GM18526 (cell line): ENCODE data around the gene LINGO1.

Source experiments
- POLR2A ChIP-seq: IDR thresholded peaks from 3 replicates; pipeline ENCODE4 v1.6.1; 2011; ENCODE audit not compliant: insufficient read length; ENCODE audit errors: extremely low read depth

LINGO1 gene, protein sequence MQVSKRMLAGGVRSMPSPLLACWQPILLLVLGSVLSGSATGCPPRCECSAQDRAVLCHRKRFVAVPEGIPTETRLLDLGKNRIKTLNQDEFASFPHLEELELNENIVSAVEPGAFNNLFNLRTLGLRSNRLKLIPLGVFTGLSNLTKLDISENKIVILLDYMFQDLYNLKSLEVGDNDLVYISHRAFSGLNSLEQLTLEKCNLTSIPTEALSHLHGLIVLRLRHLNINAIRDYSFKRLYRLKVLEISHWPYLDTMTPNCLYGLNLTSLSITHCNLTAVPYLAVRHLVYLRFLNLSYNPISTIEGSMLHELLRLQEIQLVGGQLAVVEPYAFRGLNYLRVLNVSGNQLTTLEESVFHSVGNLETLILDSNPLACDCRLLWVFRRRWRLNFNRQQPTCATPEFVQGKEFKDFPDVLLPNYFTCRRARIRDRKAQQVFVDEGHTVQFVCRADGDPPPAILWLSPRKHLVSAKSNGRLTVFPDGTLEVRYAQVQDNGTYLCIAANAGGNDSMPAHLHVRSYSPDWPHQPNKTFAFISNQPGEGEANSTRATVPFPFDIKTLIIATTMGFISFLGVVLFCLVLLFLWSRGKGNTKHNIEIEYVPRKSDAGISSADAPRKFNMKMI

DNA sequence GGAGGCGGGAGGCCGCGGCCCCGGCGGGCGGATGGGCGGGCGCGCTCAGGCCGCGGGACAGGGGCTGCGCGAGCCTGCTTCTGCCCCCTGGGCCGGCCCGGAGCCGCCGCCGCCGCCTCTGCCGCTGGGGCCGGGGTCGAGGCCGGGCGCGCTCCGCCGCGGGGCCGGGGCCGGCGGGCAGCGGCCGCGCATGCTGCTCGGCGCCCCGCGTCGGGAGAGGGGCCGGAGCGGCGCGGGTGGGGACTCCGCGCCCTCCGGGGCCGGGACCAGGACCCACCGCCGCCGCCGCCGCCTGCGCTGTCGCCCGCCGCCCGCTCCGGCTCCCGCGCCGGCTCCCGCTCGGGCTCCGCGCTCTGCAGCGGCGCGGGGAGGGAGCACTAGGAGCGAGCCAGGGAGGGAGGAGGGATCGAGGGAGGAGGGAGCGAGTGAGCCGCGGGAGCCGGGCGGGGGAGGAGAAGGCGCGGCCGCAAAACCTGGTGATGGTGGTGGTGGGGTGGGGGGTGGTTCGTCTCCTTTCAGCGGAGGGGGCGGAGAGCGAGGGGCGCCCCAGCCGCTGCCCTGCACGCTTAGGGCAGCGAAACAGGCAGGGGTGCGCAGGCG lies at the start of gene LINGO1:
LINGO1 (minus strand) TSS at position 379 of the 600 bp plus-strand sequence. CDS start 597 bp downstream, outside the sequence.
- no peak for TF ChIP-seq POLR2A

DNA sequence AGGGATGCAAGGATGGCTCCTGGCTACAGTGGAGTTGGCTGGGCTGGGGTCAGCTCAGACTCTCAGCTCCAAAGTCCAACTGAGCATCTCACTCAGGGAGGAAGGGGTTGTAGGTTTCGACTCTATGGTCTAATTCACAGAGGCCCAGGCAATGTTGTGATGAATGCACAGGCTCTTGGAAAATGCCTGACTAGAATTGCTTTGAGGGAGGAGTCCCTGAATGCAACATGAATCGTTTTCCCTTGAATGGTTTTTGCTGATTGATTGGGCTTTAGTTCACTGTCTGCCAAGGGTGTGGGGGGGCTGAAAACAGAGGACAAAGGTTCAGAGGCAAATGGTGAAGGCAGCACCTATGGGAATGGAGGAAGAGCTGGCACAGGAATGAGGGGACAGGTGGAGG lies 48.6 kb upstream of the LINGO1 start:
- no peak for TF ChIP-seq POLR2A

DNA sequence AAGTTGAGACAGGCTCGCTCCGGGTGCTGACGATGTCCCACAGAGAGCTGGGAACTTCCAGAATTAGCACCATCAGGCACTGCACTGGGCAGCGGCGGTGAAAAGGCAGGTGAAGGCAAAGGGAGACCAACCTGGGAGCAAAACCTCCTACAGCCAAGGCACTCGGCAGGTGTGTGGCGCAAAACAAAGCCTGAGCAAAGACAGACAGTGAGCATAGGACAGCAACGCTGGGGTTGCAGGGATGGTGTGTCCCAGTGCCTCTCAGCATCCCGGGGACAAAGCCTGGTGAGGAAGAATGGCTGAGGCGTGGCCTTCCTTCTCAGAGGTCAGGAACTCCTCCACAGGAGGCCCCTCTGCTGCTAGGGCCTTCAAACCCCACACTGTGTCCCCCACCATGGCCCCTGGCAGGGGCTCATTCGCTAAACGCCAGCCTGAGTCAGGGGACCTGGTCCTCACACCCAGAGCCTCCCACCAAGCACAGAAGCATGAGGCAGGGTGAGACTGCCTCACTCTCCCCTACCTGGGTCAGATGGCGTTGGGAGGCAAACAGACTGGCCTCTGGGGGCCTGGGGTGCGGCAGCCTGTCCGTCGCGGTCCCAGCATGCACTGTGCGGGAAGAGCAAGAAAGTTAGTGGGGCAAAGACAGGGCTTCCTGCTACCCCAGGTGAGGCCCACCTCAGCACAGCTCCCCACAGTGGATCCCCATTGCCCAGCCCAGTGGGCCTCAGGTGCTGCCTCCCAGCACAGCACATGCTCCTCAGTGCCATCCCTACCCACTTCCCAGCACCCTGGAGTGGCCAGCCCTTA lies 44.1 kb upstream of the LINGO1 start:
- no peak for TF ChIP-seq POLR2A

DNA sequence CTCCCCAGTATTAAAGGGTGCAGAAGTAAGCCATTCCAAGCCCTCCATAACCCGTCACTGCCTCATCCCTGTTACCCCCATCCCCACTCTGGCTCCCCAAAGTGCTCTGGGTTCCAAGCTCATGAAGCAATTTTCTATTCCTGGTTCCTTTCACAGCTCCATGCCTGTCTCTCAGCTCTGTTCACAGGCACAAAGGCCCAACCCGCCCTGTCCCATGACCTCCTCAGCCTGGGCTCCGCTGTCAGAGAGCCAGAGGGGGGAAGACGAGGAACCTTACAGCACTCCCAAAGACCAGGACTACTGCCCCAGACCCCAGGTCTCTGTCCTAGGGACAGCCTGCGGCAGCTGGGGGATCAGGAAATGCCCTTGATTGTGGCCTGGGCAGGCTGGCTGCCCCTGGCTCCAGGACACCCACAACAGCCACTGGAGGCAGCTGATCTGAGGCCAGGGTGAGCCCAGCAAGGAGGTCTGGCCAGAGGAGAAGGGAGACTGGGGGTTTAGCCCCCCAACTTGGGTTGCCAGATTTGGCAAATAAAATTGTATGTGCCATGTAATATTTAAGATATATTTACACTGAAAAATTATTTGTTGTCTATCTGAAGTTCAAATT lies 43.2 kb upstream of the LINGO1 start:
- TF ChIP-seq POLR2A = no peak

DNA sequence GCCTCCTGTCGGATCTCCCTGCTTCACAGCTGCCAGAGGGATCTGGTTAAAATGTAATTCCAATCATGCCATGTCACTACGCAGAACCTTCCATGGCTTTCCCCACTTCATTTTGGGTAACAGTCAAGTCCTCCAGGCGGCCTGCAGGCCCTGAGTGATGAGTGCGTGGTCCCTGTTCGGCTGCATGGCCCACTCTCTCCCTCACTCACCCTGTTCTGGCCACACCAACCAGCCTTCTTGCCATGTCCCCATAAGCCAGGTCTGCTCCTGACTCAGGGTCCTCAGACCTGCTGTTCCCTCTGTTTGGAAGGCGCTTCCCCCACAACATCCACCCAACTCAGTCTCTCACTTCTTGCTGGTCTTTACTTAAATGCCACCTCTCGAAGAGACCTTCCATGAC lies 41.6 kb upstream of the LINGO1 start:
- no peak for TF ChIP-seq POLR2A

DNA sequence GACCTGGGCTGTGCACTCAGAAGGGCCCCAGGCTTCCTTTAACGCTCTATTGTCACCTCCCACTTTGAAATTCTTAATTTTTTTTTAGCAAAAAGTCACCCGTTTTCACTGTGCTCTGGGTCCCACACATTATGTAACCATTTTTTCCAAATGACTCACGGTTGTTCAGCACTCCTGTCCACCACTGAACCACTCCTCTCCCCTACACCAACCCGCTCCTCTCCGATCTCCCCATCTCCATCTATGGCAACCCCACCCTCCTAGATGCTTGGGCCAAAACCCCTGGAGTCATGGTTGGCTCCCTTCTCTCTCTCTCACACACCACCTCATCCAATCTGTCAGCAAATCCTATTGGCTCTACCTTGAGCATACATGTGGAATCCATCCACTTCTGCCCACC lies 41.2 kb upstream of the LINGO1 start:
- no peak for TF ChIP-seq POLR2A

DNA sequence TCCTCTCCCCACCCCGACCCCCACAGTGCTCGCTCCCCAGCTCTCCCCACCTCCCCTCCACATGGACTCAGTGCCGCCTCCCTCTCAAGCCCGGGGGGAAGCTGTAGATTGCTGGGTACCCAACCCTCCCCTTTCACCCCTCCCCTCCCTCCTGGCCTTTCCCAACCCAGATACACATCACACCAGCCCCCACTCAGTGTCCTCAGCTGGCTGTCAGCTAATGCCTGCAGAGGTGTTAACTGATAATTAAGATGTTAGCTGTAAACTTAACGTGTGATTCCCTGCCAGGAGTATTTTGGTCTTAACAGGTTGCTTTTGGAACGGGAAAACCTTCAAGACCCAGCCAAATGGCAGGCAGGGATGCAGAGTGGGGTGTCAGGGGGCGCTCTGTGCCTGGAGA lies 39.4 kb upstream of the LINGO1 start:
- TF ChIP-seq POLR2A = no peak

DNA sequence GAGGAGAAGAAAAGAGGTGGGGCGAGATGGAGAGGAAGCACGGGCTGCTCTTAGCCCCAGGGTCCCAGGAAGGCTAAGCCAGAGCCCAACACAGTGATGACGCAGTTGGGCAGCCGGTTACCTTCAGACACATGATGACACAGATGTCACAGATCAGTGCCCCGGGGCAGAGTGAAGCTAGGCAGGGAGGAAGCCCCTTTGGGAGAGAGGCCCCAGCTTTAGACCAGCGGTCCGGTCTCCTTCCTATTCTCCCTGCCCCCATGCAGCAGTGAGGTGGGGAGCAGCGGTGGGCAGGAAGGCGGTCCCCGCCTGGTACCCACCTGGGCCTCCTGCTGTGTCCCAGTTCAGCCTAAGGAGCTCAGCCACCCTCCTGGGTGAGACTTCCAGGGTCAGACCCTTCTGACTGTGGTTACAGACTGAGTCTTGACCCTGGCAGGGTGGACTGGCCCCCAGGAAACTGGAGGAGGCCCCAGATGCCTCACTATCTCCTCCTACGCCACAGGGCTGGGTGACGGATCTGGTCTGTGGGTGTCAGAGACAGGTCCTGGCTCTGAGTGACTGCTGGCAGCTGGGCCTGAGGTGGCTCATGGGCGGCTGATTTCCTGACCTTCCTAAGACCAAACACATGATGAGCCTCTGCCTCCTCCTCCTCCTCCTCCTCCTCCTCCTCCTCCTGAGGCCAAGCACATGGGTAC lies 38.8 kb upstream of the LINGO1 start:
- TF ChIP-seq POLR2A = no peak

DNA sequence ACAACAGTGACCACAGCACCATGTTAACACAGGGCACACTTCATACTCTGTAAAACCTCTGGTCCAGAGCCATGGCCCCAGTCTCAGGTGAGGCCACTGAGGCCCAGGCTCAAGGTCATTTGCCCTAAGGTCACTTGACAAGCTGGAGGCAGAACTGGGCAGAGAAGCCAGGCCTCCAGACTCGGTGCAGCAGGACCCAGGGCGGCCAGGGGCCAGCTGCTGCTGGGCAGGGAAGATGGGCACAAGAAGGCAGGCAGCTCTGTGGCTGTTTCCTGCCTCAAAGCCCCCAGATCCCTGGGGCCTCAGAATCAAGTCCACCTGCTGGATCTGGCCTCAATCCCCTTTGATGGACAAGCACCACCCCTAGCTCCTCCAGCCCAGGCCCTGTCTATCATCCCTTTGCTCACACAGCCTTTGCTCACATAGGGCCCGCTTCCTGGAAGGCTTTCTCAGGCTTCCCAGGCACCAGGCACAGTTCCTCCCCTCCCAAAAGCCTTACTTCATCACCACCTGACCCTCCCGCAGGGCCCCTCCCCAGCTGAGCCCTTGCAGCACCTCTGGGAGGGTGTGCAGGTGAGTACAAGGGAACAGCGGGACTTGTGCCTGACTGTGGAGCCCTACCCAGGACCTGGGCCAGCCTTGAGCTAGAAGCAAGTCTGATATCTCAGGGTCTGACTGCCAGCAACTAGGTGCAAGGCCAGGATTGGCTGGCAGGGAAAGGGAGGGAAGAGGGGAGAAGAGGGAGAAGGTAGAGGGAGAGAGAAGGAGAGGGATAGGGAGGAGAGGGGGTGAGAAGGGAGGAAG lies 38.0 kb upstream of the LINGO1 start:
- no peak for TF ChIP-seq POLR2A

DNA sequence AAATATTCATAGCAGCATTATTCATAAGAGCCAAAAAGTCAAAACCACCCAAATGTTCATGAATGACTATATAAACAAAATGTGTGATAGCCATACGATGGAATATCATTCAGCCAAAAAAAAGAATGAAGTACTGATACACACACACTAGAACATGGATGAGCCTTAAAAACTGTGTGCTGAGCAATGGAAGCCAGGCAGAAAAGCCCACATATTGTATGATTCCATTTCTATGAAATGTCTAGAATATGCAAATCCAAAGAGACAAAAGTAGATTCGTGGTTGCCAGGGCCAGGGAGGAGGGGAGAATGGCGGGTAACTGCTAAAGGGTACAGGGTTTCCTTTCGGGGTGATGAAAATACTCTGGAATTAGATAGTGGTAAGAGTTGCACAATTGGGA lies 37.2 kb upstream of the LINGO1 start:
- no peak for TF ChIP-seq POLR2A

DNA sequence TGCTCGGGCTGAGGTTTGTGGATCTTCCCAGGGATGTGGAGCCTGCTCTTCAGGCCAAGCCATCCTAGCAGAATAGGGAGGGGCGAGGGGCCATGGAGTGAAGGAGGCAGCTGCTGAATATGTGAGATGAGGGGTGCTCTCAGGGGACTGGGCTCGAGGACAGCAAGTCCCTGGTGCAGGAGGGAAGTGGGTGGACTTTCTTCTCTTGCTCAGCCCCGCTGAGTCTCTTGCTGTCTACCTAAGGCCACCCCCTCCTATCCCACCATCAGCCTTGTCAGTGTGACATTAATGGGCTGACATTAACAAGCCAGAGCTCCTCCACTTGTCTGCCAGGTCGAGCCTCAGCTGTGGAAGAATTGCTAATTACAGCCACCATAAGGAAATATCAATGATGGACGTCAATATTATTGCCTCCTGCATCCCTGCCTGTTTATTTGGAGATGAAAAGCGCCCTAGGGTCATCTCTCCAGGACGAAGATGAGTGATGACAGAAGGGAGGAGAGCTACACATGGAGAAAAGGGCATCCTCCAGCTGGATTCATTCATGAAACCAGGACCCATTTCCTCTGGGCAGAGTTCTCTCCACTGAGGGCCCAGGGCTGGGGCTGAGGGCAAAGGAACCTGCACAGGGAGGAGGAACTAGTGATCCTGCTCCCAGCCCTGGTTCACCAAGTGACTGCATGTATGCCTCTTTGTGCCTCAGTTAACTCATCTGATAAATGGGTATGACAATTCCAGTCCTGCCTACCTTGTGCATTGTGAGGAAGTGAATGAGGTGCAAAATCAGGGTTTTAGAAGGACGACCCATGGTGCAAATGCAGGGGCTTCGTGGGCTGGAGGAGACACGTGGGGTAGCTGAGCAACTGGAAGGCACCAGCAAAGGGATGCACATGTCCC lies 34.9 kb upstream of the LINGO1 start:
- no peak for TF ChIP-seq POLR2A

DNA sequence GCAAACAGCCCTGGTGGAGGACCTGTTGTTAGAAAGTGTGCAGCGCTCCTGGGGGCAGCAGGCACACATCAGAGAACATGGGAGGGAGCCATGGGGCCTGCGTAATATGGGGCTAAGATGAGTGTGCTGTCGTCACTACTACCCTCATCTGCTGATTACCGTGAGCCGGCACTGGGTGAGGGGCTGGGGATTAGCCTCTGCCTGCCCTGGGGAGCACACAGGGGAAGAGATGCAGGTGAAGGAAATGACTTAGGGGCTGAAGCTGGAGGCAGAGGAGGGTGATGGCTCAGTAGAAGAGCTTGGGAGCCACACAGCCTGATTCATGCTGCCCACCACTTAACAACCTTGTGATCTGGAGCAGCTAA lies 33.6 kb upstream of the LINGO1 start:
- TF ChIP-seq POLR2A = no peak
